ENCODE data around the gene HOXB5. TPM values are rescaled to one million over a fixed set of nuclear protein-coding genes. Genes with fewer than 3 reads are reported as not detected.

Gene HOXB5
- total and polyA plus RNA-seq, 12 donors = 0.06 to 0.18 (median 0.15) TPM; not detected in 9

DNA sequence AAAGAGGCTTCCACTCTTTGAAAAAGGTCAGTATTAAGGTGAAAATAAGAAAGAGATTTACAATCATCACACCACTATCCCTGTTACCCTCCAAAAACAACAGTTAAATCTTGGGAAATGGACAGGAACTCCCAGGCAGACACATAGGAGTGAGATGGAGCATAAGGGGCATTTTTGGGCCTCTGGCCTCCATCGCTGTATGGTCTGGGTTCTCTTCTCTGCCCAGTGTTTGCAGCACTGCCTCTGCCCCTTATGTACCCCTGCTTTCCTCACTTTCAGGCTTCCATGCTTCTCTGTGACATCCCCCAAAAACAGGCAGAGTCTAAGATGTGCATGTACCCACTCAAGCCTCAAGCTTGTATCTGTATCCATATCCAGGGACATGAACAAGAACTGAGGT, 48.0 kb downstream of the HOXB5 start:
- peak overlapping the region in 9 of 10 donors; percentile 44 to 92 (median 88) for H3K27ac ChIP-seq
- peaks cover 9 to 100% (median 96%) of the 10 kb centered on the region in 7 donors for H3K27me3 ChIP-seq
- intact Hi-C loops (cut with DNase I) = no loop called here
- no peak for DNase-seq
- H3K4me1 ChIP-seq = peaks cover 0 to 45% (median 17%) of the 10 kb centered on the region in 9 donors
- WGBS, 2 donors = 89 to 92% methylated on average over 1 of the region's 1 CpG
- no peaks in the 10 kb centered on the region for H3K9me3 ChIP-seq
- ATAC-seq = no peak
- peak overlapping the region in 3 of 10 donors; percentile 58 to 67 (median 63) for H3K4me3 ChIP-seq
- TF ChIP-seq CTCF (IDR thresholded peaks at IDR 0.05) = no peak
- H3K36me3 ChIP-seq = no peaks in the 10 kb centered on the region

- WGBS, 2 donors = 16 to 19% methylated on average over 12 of the region's 12 CpGs
- peak in 1 of 2 donors; percentile 37 for DNase-seq
Measured at GRCh38 chr17:48545022-48545375, 48.6 kb downstream of the HOXB5 start, which contains the start of gene HOXB2. TSS of gene HOXB2 (minus strand) at chr17:48545109. CDS start at chr17:48544911, 198 bp downstream.

DNA sequence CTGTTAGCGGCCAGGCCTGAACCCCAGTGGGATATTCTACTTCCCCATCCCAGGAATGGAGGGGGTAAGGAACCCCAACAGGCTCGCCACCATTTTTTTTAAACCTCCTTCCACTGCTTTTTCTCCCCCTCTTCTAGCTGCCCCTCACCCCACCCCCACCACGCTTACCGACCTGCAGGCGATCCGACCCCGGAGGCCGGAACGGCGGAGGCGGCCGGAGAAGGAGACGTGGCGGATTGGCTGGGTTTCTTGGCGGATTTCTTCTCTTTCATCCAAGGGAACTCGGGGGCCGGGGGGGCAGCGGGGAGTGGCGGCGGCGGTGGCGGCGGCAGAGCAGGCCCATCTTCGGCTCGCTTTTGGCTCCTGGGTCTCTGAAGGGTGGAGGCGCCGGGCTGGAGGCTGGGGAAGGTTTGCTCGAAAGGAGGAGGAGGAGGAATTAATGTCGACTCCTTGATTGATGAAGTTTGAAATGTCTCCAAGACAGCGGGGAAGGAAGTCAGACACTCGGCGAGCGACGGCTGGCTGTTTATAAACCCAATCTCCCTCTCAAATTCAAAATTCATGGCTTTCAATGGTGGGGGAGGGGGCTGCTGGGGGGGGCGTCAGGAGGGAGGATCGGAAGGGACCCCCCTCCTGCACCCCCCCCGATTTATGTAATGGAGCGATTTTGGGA, 49.1 kb downstream of the HOXB5 start:
- Histone ChIP-seq H3K4me3 (peak overlapping the region; percentile 47 to 67 (median 60)), H3K9me3 (no peaks in the 10 kb centered on the region), H3K27me3 (peaks cover 9 to 100% (median 95%) of the 10 kb centered on the region in 7 donors), H3K4me1 (peaks cover 0 to 45% (median 17%) of the 10 kb centered on the region in 9 donors), H3K36me3 (no peaks in the 10 kb centered on the region), H3K27ac (peak overlapping the region; percentile 44 to 92 (median 86))
- ATAC-seq = peak; percentile 41 to 71 (median 56)
- no peak for TF ChIP-seq CTCF (IDR thresholded peaks at IDR 0.05)
- intact Hi-C loops (cut with DNase I) = loop anchor here in 2 of 10 donors (5.0 kb wide), 1 partner anchor 33 kb away; the partner anchor contains the start of gene HOXB4 (in 2 of the 2)
- peak; percentile 71 to 82 for DNase-seq
- 3 to 8% methylated on average over 37 to 38 of the region's 38 CpGs for WGBS, 2 donors

More at GRCh38 chr17:48545022-48545375, 48.6 kb downstream of the HOXB5 start, which contains the start of gene HOXB2:
- Histone ChIP-seq H3K4me3 (peak within 1 kb of the TSS; percentile 47 to 67 (median 60)), H3K9me3 (no peaks in the 10 kb centered on the region), H3K27me3 (peaks cover 9 to 100% (median 95%) of the 10 kb centered on the region in 7 donors), H3K4me1 (peaks cover 0 to 45% (median 17%) of the 10 kb centered on the region in 9 donors), H3K27ac (peak within 1 kb of the TSS; percentile 44 to 92 (median 86)), H3K36me3 (no peaks in the 10 kb centered on the region)
- peak in 1 of 8 donors; percentile 19 for ATAC-seq
- intact Hi-C loops (cut with DNase I) = no loop called here
- TF ChIP-seq CTCF (IDR thresholded peaks at IDR 0.05) = no peak

- peaks cover 9 to 100% (median 95%) of the 10 kb centered on the region in 7 donors for H3K27me3 ChIP-seq
- intact Hi-C loops (cut with DNase I) = loop anchor here in 2 of 10 donors (5.0 kb wide), 1 partner anchor 33 kb away; the partner anchor contains the start of gene HOXB4 (in 2 of the 2)
- peak; percentile 25 to 48 (median 30) for ATAC-seq
- peak overlapping the region; percentile 47 to 67 (median 60) for H3K4me3 ChIP-seq
- peak overlapping the region; percentile 44 to 92 (median 86) for H3K27ac ChIP-seq
- peaks cover 0 to 45% (median 17%) of the 10 kb centered on the region in 9 donors for H3K4me1 ChIP-seq
- H3K9me3 ChIP-seq = no peaks in the 10 kb centered on the region
- no peaks in the 10 kb centered on the region for H3K36me3 ChIP-seq
- WGBS, 2 donors = 2 to 3% methylated on average over 20 of the region's 20 CpGs
- TF ChIP-seq CTCF (IDR thresholded peaks at IDR 0.05) = no peak
- peak; percentile 20 to 21 for DNase-seq
Measured at GRCh38 chr17:48543854-48544348, 49.7 kb downstream of the HOXB5 start.
